SK-N-SH (cell line): ENCODE data around the gene ABAT. TPM values are rescaled to one million over a fixed set of nuclear protein-coding genes. Genes with fewer than 3 reads are reported as not detected.

Experiments used
- CTCF ChIA-PET: fragments of 300-600, 350-600 bp; formaldehyde crosslinking; extraction: SDS; loops from one replicate; lab custom pipeline; 2021; lab: Yijun Ruan, JAX
- POLR2A ChIA-PET: fragments of 350-600 bp; sonication (Branson Sonifier 250); formaldehyde crosslinking; extraction: SDS; loops from one replicate; lab custom pipeline; 2020; ENCODE audit warnings: antibody characterized with exemption, inconsistent platforms; lab: Yijun Ruan, JAX
- DNase-seq: peaks from one replicate; pipeline ENCODE4 v3.0.0; 2012
- H2AFZ ChIP-seq: fragments of 200-600 bp; sonication (generic); 2 replicates; pipeline ENCODE4 v1.8.1; 2016; ENCODE audit warnings: antibody characterized with exemption, mild to moderate bottlenecking, low read depth
- H3F3A ChIP-seq: fragments of 200-600 bp; sonication (generic); replicated peaks from 2 replicates; pipeline ENCODE3; 2016; ENCODE audit warnings: antibody characterized with exemption, mild to moderate bottlenecking; ENCODE audit not compliant: insufficient read depth
- H3K27ac ChIP-seq, 2 experiments: fragments of 200-500 bp in 1 of 2; fragments of 200-600 bp in 1 of 2; sonication (Bioruptor generic) in 1 of 2; sonication (generic), shearing (Covaris generic) in 1 of 2; 2 replicates each; pipeline versions ENCODE4 v1.5.1 to v1.6.1; 2014 to 2016; ENCODE audit warnings: low read depth in 2 of 2, inconsistent platforms in 1 of 2, low read length in 1 of 2, mild to moderate bottlenecking in 1 of 2, mixed read lengths in 1 of 2
- H3K27me3 ChIP-seq: fragments of 200-600 bp; sonication (generic), shearing (Covaris generic); 2 replicates; pipeline ENCODE4 v1.6.1; 2016; ENCODE audit warnings: mixed run types; ENCODE audit not compliant: insufficient read depth
- H3K36me3 ChIP-seq, 2 experiments: fragments of 200-500 bp in 1 of 2; fragments of 200-600 bp in 1 of 2; sonication (Bioruptor generic) in 1 of 2; sonication (generic) in 1 of 2; replicated peaks in 1 of 2; 2 replicates each; pipeline versions ENCODE3 to v1.5.1; 2014 to 2016; ENCODE audit warnings: low read length in 1 of 2, mild to moderate bottlenecking in 1 of 2; ENCODE audit not compliant: insufficient read depth in 2 of 2, control insufficient read depth in 1 of 2
- H3K4me1 ChIP-seq, 2 experiments: fragments of 200-500 bp in 1 of 2; fragments of 200-600 bp in 1 of 2; sonication (Bioruptor generic) in 1 of 2; sonication (generic), shearing (Covaris generic) in 1 of 2; 2 replicates each; pipeline versions ENCODE4 v1.5.1 to v1.6.1; 2014 to 2016; ENCODE audit warnings: low read depth in 1 of 2, low read length in 1 of 2, mixed run types in 1 of 2; ENCODE audit not compliant: insufficient read depth in 2 of 2, control insufficient read depth in 1 of 2
- H3K4me2 ChIP-seq: fragments of 200-600 bp; sonication (generic), shearing (Covaris generic); 2 replicates; pipeline ENCODE4 v1.6.1; 2017; ENCODE audit warnings: mixed run types
- H3K4me3 ChIP-seq, 2 experiments: fragments of 200-500 bp in 1 of 2; fragments of 200-600 bp in 1 of 2; sonication (Bioruptor generic) in 1 of 2; sonication (generic), shearing (Covaris generic) in 1 of 2; 2 replicates each; pipeline versions ENCODE4 v1.5.1 to v1.8.1; 2014 to 2016; ENCODE audit warnings: low read depth in 2 of 2, inconsistent platforms in 1 of 2, low read length in 1 of 2, mild to moderate bottlenecking in 1 of 2, mixed read lengths in 1 of 2, moderate library complexity in 1 of 2
- H3K79me2 ChIP-seq: fragments of 200-600 bp; sonication (generic); 2 replicates; pipeline ENCODE4 v1.8.1; 2017; ENCODE audit warnings: mild to moderate bottlenecking; ENCODE audit not compliant: insufficient read depth
- H3K9ac ChIP-seq: fragments of 200-600 bp; sonication (generic); 2 replicates; pipeline ENCODE4 v1.6.1; 2017; ENCODE audit warnings: mixed run types
- H3K9me2 ChIP-seq: fragments of 200-600 bp; sonication (generic); 2 replicates; pipeline ENCODE4 v1.6.1; 2017; ENCODE audit warnings: mixed run types
- H3K9me3 ChIP-seq: fragments of 200-600 bp; sonication (generic); 2 replicates; pipeline ENCODE4 v1.6.1; 2017; ENCODE audit warnings: mixed run types, mild to moderate bottlenecking, moderate library complexity
- H4K20me1 ChIP-seq: fragments of 200-600 bp; sonication (generic); 2 replicates; pipeline ENCODE4 v1.6.1; 2017; ENCODE audit warnings: mild to moderate bottlenecking, mixed run types; ENCODE audit not compliant: insufficient read depth
- FOXM1 ChIP-seq: IDR thresholded peaks from 2 replicates; pipeline ENCODE4 v1.4.0; 2012; ENCODE audit warnings: low read depth, mild to moderate bottlenecking
- GATA2 ChIP-seq: sonication (generic); formaldehyde crosslinking; IDR thresholded peaks from 2 replicates; pipeline ENCODE4 v1.5.0; 2020; ENCODE audit warnings: mild to moderate bottlenecking, missing genetic modification reagents
- MXI1 ChIP-seq: IDR thresholded peaks from 2 replicates; pipeline ENCODE4 v1.6.1; 2012; ENCODE audit warnings: mild to moderate bottlenecking, low read depth, low read length, improper control_type of control experiment
- NRF1 ChIP-seq: IDR thresholded peaks from 2 replicates; pipeline ENCODE4 v1.6.1; 2012; ENCODE audit warnings: low read depth, mild to moderate bottlenecking, low read length
- PBX3 ChIP-seq: IDR thresholded peaks from 2 replicates; pipeline ENCODE4; 2012
- POLR2AphosphoS5 ChIP-seq: IDR thresholded peaks from 2 replicates; pipeline ENCODE4 v1.6.1; 2012; ENCODE audit warnings: low read depth, low read length
- RCOR1 ChIP-seq: fragments of 150-350 bp; IDR thresholded peaks from 2 replicates; pipeline ENCODE4 v1.6.1; 2017; ENCODE audit warnings: antibody characterized with exemption, low read length
- REST ChIP-seq: IDR thresholded peaks from 2 replicates; pipeline ENCODE4 v1.6.1; 2012; ENCODE audit warnings: mild to moderate bottlenecking, low read depth, low read length, moderate library complexity
- SIN3A ChIP-seq: IDR thresholded peaks from 2 replicates; pipeline ENCODE4 v1.6.1; 2012; ENCODE audit warnings: low read depth, mild to moderate bottlenecking, low read length, moderate library complexity, borderline replicate concordance
- TAF1 ChIP-seq: IDR thresholded peaks from 2 replicates; pipeline ENCODE4 v1.6.1; 2012; ENCODE audit warnings: low read depth, mild to moderate bottlenecking, low read length, moderate library complexity, borderline replicate concordance
- TCF12 ChIP-seq: IDR thresholded peaks from 2 replicates; pipeline ENCODE4 v1.4.0; 2012
- WGBS: methylation state at CpG from one replicate; pipeline ENCODE4 v1.1.6; 2017; ENCODE audit warnings: low lambda C conversion rate; 5-methylcytosine and 5-hydroxymethylcytosine counted together
- polyA plus RNA-seq, 3 experiments: library from polyadenylated mRNA; depleted of rRNA; stranded (reverse); fragments of >200 nt; gene quantifications; 2 replicates each; pipeline ENCODE4 v1.2.3, GENCODE V29; 2012
- TF ChIP-seq, protein P1 (sequence below): fragments of 150-350 bp; IDR thresholded peaks from 2 replicates; pipeline ENCODE4 v1.6.1; 2017; ENCODE audit warnings: antibody characterized with exemption, low read length, low read depth, borderline replicate concordance
- TF ChIP-seq, protein P2 (sequence below): IDR thresholded peaks from 2 replicates; pipeline ENCODE4 v1.4.0; 2012; ENCODE audit warnings: low read depth, borderline replicate concordance
- TF ChIP-seq, protein P3 (sequence below): fragments of 200-600 bp; sonication (generic); IDR thresholded peaks from 2 replicates; pipeline ENCODE4 v1.6.1; 2017; ENCODE audit warnings: antibody characterized with exemption, mild to moderate bottlenecking, moderate library complexity

ABAT gene
- polyA plus RNA-seq, 1 of the 3 experiments (the other 2 are of a cell fraction): 4.7 TPM

DNA sequence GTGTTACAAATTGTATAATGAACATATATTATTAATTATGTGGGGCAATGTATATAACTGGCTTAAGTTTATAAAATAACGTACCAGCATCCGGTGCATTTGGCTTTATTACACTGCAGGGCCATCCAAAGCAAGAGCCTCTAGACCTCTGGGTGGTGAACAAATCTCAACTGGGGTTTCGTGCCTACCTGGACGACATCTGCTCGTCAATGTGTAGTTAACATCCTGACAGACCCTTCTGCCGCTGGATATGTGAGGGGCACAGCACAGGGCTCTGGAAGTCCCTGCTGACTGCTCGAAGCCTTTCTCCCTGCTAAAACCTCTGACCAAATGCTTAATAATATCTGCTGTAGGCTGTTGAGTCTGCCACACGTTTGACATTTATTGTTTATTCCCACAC, 120.7 kb downstream of the ABAT start:
- peaks cover 51% of the 10 kb centered on the region for H3K79me2 ChIP-seq
- peaks cover 12% of the 10 kb centered on the region for H4K20me1 ChIP-seq
- H3K36me3 ChIP-seq: peaks cover 6 to 11% of the 10 kb centered on the region in 2 experiments
- peaks cover 0 to 26% of the 10 kb centered on the region in 2 experiments; a peak in 2 of 4 replicates for H3K4me1 ChIP-seq
- no peak overlapping the region for H3K27ac ChIP-seq
- H3K4me3 ChIP-seq: no peak overlapping the region
- no peak overlapping the region for H2AFZ ChIP-seq
- H3K27me3 ChIP-seq: no peaks in the 10 kb centered on the region
- no peaks in the 10 kb centered on the region for H3F3A ChIP-seq
- no peak overlapping the region for H3K9ac ChIP-seq
- ChIA-PET POLR2A (no interaction called here), CTCF (no interaction called here)
- no peaks in the 10 kb centered on the region for H3K9me3 ChIP-seq
- no peak overlapping the region for H3K4me2 ChIP-seq
- WGBS: 88% methylated on average over 6 of the region's 8 CpGs
- H3K9me2 ChIP-seq: no peaks in the 10 kb centered on the region
- no peak for TF ChIP-seq POLR2AphosphoS5
- no peak for TF ChIP-seq PBX3
- TF ChIP-seq, protein P1, sequence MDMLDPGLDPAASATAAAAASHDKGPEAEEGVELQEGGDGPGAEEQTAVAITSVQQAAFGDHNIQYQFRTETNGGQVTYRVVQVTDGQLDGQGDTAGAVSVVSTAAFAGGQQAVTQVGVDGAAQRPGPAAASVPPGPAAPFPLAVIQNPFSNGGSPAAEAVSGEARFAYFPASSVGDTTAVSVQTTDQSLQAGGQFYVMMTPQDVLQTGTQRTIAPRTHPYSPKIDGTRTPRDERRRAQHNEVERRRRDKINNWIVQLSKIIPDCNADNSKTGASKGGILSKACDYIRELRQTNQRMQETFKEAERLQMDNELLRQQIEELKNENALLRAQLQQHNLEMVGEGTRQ: no peak
- no peak for TF ChIP-seq SIN3A
- TF ChIP-seq REST: no peak
- no peak for TF ChIP-seq RCOR1
- no peak for TF ChIP-seq NRF1
- TF ChIP-seq, protein P2, sequence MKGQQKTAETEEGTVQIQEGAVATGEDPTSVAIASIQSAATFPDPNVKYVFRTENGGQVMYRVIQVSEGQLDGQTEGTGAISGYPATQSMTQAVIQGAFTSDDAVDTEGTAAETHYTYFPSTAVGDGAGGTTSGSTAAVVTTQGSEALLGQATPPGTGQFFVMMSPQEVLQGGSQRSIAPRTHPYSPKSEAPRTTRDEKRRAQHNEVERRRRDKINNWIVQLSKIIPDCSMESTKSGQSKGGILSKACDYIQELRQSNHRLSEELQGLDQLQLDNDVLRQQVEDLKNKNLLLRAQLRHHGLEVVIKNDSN: no peak
- TF ChIP-seq TAF1: no peak
- TF ChIP-seq, protein P3, sequence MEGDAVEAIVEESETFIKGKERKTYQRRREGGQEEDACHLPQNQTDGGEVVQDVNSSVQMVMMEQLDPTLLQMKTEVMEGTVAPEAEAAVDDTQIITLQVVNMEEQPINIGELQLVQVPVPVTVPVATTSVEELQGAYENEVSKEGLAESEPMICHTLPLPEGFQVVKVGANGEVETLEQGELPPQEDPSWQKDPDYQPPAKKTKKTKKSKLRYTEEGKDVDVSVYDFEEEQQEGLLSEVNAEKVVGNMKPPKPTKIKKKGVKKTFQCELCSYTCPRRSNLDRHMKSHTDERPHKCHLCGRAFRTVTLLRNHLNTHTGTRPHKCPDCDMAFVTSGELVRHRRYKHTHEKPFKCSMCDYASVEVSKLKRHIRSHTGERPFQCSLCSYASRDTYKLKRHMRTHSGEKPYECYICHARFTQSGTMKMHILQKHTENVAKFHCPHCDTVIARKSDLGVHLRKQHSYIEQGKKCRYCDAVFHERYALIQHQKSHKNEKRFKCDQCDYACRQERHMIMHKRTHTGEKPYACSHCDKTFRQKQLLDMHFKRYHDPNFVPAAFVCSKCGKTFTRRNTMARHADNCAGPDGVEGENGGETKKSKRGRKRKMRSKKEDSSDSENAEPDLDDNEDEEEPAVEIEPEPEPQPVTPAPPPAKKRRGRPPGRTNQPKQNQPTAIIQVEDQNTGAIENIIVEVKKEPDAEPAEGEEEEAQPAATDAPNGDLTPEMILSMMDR: no peak
- no peak for TF ChIP-seq TCF12
- no peak for TF ChIP-seq FOXM1
- TF ChIP-seq MXI1: no peak
- TF ChIP-seq GATA2: no peak
- DNase-seq: no peak
